ENCODE measurements around the gene ACAA1. TPM values are rescaled to one million over a fixed set of nuclear protein-coding genes. Genes with fewer than 3 reads are reported as not detected.

ACAA1 gene
- total RNA-seq, 1 experiment from 2014 or later = 44.5 TPM

DNA sequence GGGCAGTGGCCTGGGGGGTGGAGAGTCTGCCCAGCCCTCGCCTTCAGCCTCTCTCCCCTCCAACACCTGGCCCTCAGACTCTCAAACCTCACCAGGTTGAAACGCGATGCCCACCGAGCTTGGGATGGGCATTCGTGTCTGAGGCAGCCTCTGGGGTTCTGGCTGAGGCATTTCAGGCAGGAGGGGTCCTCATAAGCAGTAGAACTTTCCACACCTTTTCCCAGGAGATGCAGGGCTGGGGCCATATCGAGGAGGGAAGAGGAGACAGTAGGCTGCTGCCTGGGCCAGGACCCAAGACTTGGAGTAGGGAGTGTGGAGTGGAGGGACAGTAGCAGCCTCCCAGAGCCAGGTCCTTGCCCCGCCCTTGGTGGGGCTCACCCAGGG is 24.6 kb downstream of the ACAA1 start:
- no peak for DNase-seq (ENCODE audit: low read depth)
- in situ Hi-C loops (cut with HindIII; ENCODE audit: low pct_unique_long_range_greater_than_20kb, low sequenced_read_pairs) = no loop called here

DNA sequence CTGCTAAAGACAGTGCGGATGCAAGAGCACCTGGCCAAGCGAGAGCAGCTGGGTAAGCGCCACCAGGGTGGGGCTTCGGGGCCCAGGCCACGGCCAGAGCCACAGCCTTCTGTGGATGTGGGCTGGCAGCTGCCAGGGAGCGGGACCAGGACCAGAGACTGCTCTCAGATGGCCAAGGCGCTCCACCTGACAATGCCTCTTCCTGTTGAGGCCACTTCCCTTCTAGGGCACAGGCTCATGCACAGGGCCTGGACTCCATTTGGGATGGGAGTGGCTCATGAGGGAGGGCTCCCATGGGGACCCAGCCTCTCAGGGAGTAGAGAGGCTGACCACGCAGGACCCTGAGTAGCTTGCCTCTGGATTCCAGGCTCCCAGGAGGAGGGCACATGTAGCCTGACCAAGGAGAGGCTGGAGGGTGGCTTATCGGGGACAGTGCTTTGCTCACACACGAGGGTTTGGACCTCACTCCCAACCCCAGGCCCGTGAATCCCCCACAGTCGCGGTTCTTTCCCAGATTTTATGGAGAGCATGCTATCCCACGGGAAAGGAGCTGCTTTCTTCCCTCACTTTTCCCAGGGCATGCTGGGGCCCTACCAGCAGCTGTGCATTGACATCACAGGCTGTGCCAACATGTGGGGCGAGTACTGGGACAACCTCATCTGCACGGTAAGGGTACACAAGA is 25.1 kb downstream of the ACAA1 start:
- in situ Hi-C loops (cut with HindIII; ENCODE audit: low pct_unique_long_range_greater_than_20kb, low sequenced_read_pairs) = no loop called here
- no peak for DNase-seq (ENCODE audit: low read depth)

DNA sequence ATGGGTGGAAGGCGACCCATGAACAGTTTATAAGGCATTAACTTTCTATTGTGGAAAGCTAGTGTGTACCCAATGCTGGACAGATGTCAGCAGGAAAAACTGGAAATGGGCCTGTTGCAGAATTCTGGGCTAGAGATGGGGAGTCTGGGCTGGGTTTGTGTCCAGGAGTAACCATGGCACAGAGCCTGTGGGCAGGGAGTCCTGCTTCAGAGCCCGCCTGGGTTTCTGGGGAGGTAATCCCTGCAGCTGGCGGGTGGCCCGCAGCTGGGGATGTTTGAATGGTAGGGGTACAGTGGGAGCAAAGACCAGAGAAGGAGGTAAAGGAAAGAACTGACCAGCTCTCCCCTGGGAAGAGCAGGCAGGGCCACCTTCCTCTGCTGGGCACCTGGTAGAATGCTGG is 25.7 kb downstream of the ACAA1 start:
- no peak for DNase-seq (ENCODE audit: low read depth)
- in situ Hi-C loops (cut with HindIII; ENCODE audit: low pct_unique_long_range_greater_than_20kb, low sequenced_read_pairs) = no loop called here

DNA sequence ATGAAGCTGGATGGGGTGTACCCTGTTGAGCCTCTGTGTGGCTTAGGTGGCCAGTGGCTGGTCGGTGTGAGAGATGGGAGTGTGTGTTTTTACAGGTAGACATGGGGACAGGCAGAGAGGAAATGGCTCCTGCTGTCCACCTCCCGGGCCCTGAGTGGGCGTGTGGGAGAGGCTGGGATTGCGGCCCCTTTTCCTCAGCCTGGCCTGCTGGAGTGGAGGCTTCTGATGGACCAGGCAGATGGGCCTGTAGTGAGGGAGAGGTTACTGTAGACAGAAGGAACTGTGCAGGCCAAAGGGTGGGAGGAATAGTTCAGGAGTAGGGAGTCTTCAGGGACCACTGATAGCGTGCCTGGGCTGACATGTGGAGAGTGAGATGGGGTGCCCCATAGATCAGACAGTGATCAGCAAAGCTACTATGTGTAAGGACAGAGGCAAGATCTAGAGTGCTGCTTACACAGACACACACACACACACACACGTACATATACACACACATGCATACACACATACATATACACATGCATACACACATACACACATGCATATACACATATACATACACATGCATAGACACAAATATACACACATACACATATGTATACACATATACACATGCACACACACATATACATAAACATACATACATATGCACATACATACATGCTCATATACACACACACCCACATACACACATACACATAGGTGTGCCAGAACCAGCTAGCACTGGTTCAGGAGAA is 26.4 kb downstream of the ACAA1 start:
- in situ Hi-C loops (cut with HindIII; ENCODE audit: low pct_unique_long_range_greater_than_20kb, low sequenced_read_pairs) = no loop called here
- no peak for DNase-seq (ENCODE audit: low read depth)

DNA sequence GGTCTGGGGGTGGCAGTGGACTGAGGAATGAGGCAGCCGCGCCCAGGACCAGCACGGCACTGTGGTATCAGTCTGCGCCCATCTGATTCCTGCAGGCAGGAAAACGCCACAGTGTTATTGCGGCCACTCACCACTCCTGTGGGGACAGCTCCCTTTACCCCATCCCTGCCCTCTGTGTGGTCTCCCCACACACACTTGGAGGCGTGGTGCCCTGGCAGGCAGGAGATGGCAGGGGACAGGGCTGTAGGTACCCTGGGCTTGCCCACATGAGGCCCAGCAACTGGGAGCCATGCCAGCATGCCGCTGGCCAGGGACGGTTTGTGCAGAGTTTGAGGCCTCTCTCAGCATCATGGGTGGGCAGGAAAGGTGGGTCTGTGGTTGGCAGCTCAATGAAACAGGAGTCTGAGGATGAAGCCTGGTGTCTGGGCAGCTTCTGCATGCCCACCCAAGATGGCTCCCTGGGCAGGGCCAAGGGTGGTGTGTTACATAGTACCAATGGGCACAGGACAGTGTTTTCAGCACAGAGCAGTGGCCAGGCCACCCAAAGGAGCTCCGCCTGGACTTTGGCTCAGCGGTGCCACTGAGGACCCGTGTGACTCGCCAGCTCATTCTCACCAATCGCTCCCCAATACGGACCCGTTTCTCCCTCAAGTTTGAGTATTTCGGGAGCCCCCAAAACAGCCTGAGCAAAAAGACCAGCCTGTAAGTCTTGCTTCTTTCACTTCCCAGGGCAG is 27.2 kb downstream of the ACAA1 start:
- DNase-seq (ENCODE audit: low read depth) = no peak
- in situ Hi-C loops (cut with HindIII; ENCODE audit: low pct_unique_long_range_greater_than_20kb, low sequenced_read_pairs) = no loop called here

DNA sequence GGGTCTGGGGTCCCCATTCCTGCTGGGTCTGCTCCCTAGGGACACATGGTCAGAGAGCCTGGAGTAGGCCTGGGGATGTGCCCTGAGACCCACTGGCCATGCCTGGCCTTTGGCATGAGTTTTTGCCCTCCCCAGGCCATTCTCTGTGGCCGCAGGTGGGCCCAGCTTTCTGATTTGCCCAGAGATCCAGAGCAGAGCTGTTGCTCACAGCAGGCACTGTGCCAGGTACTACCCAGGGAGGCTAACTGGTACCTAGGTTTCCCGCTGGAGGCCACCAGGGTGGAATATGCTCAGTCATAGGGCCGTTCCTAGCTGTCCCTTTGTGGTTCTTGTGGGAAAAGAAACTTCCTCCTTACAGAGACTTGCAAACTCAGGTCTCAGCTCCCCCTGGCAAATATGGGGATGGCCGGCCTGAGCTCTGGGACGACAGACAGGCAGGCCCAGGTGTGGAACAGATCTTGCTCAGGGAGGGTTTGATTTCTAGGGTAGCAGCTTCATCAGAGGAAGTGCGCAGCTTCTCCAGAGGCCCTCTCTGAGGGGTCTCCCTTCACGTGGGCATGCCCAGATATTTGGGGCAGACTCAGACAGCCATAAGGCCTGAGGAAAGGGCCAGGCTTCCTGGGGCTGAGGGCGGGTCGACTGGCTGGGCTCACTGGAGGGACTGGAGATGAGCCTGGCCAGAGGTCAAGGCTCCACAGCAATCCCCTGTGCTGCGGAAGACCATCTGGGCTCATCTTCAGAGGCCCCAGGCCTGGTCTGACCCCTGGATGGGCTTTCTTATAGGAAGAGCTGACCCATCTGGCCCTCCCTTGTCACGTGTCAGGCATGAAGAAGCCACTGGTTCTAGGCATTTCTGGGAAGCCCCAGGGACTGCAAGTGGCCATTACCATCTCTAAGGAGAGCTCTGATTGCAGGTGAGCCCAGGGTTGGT is 28.0 kb downstream of the ACAA1 start:
- in situ Hi-C loops (cut with HindIII; ENCODE audit: low pct_unique_long_range_greater_than_20kb, low sequenced_read_pairs) = no loop called here
- DNase-seq (ENCODE audit: low read depth) = no peak

DNA sequence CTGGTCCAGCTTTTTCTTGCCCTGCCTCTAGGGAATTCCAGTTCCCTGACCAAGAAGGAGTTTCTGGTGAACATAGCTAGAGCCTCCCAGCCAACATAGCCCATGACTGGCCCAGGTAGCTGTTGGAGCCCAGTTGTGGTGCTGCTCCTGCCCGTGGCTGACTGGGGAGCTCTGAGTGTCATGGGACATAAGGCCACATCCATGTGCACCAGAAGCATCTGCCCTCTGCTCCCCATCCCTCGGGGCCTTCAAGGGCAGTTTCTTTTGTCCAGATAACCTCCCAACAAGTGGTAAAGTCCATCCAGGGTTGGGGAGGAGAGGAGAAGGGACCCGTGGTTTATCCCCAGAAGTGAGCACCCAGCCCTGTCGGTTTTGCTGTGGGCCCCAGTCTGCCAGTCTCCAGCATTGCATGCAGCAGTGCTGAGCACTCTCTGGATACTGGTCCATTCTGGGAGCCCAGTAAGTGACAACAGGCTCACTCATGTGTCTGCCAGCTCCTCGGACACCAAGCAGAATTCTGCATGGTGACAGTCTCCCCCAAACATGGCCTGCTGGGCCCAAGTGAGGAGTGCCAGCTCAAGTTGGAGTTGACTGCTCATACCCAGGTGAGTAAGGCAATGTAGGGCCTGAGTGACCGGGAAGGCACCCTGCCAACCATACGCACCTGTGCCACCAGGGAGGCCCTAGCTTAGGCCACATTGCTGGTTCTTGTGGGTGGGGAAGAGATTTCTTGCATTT is 28.8 kb downstream of the ACAA1 start:
- in situ Hi-C loops (cut with HindIII; ENCODE audit: low pct_unique_long_range_greater_than_20kb, low sequenced_read_pairs) = no loop called here
- no peak for DNase-seq (ENCODE audit: low read depth)

DNA sequence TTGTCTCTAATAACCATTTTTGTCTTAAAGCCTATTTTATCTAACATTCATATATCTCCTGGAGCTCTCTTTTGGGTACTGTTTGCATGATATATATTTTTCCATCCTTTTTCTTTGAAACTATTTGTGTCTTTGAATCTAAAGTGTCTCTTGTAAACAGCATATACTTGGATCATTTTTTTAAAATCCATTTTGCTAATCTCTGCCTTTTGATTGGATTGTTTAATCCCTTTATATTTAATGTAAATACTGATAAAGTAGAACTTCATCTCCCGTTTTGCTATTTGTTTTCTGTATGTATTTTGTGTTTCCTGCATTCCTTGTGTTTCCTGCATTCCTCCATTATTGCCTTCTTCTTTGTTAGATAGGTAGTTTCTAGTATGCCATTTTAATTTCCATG is 31.4 kb downstream of the ACAA1 start:
- in situ Hi-C loops (cut with HindIII; ENCODE audit: low pct_unique_long_range_greater_than_20kb, low sequenced_read_pairs) = no loop called here
- DNase-seq (ENCODE audit: low read depth) = no peak

DNA sequence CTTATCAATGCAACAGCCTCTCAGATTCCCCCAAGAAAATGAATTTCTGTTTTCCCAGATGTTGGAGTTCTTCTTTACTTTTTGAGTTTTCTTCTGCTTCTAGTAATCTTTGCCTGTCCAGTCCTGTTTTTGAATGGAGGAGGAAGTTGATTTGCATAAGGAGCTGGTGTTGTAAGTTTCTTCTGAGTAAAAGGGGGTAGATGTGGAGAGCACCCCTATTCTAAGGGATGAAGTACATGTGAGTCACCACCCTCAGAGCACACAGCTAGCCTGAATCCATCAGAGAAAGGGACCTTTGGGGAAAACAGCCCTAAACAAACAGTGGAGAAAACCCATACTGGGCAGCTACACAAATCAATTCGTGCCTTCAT is 34.5 kb downstream of the ACAA1 start:
- in situ Hi-C loops (cut with HindIII; ENCODE audit: low pct_unique_long_range_greater_than_20kb, low sequenced_read_pairs) = no loop called here
- DNase-seq (ENCODE audit: low read depth) = no peak

DNA sequence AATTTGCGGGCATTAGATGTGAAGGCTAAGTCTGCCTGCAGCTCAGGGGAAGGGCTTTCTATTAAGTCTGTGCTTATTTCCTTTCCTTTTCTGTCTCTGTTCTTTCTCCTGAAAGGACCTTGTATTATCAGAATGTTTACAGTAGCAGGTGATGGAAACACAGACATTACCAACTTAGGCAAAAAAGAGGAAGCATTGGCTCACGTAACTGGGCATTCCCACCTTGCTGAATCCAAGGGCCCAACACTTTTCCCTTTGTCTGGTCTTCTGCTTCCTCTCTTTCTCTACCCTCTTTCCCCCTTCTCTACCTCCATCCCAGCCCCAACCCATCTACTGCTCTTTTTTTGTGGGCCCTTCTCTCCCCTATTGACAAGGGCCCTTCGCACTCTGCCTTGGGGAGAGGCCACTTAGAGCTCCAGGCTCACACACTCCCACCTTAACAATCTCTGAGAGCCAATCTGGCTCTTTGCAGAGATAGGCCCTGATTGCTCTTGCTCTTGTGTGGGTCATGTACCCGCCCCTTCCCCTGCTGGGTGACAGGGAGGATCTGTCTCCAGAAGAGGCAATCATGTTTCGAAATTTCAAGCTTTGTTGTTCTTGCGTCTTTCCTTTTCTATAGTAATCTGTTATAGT is 35.0 kb downstream of the ACAA1 start:
- no peak for DNase-seq (ENCODE audit: low read depth)
- in situ Hi-C loops (cut with HindIII; ENCODE audit: low pct_unique_long_range_greater_than_20kb, low sequenced_read_pairs) = no loop called here

DNA sequence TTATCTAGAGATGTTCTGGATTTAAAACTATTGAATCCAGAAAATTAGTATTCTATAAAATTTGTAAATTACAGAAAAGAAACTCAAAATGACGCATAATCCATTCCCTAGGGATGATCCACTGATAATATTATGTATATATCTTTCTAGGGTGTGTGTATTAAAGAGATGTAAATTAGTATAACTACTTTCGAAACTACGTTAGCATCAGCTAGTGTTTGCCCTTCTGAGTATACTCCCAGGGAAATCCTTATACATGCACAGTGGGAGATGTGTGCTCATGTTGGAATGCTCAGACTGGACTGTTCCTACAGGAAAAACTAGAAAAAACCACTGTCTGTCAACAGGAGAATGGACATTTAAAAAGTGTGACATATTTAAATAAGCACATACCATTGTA is 36.4 kb downstream of the ACAA1 start:
- in situ Hi-C loops (cut with HindIII; ENCODE audit: low pct_unique_long_range_greater_than_20kb, low sequenced_read_pairs) = no loop called here
- DNase-seq (ENCODE audit: low read depth) = no peak

DNA sequence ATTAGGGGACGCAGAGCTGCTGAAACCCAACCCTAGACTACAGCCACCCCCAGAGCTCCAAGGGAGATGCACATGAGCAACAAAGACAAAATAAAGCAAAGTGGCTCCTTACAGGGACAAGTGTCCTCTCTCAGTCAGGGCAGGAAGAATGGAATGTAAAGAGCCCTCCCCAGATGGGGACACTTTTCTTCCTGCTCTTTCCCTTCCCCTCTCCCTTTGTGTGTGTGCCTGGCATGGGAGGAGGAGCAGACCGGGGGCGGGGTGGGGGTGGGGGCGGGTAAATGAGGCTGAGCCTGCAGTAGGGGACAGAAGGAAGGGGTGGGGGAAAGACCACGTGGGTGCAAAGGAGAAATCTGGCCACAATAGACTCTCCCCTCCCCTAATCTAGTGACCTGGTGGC is 37.4 kb downstream of the ACAA1 start:
- no peak for DNase-seq (ENCODE audit: low read depth)
- in situ Hi-C loops (cut with HindIII; ENCODE audit: low pct_unique_long_range_greater_than_20kb, low sequenced_read_pairs) = no loop called here

DNA sequence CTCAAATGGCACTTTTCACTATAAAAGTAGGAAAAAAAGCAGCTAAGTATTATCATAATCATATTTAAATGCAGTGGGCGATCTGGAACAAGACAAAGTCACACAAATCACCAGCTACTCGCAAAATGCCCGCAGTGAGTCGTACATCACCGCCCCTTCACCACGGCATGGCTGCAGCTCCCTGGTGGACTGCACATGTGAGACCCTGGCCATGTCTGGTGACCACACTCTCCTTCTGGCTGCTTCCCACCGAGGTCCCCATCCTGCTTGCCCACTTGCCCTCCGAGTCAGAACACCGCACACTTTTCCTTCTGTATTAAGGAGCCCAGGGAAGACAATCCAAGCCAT is 38.6 kb downstream of the ACAA1 start:
- no peak for DNase-seq (ENCODE audit: low read depth)
- in situ Hi-C loops (cut with HindIII; ENCODE audit: low pct_unique_long_range_greater_than_20kb, low sequenced_read_pairs) = no loop called here

DNA sequence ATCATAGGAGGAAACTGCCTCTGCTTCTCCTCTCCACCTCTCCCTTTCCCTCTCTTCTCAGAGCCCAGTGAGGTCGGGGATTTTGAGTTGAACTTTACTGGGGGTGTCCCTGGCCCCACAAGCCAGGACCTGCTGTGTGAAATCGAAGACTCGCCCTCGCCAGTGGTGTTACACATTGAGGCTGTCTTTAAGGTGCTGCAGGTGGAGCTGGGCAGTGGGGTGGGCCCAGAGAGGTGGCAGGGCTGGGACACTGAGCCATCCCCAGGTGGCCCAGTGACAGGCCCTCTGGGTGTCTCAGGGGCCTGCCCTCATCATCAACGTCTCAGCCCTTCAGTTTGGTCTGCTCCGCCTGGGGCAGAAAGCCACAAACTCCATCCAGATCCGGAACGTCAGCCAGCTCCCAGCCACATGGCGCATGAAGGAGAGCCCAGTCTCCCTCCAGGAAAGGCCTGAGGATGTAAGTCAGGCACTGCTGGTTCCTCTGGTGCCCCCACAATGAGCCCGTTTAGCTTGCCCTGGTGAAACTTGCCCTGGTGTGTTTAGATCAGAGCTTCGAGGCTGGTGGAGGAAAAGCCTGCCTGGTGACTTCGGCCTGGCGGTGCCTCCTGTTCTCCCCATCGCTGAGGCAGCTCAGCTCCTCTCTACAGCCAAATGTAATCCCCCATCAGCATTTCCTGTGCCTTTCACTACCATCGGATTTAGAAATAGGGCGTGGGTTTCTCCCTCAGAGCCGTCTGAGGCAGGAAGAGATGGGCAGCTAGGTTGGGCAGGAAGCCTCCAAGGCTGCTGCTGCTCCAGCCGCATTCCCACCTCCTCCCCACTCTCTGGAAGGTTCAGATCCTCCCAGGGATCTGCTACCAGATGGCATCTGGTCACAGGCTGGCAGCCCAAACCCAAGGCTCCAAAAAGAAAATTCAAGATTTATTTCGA is 39.2 kb downstream of the ACAA1 start:
- in situ Hi-C loops (cut with HindIII; ENCODE audit: low pct_unique_long_range_greater_than_20kb, low sequenced_read_pairs) = no loop called here
- DNase-seq (ENCODE audit: low read depth) = no peak

DNA sequence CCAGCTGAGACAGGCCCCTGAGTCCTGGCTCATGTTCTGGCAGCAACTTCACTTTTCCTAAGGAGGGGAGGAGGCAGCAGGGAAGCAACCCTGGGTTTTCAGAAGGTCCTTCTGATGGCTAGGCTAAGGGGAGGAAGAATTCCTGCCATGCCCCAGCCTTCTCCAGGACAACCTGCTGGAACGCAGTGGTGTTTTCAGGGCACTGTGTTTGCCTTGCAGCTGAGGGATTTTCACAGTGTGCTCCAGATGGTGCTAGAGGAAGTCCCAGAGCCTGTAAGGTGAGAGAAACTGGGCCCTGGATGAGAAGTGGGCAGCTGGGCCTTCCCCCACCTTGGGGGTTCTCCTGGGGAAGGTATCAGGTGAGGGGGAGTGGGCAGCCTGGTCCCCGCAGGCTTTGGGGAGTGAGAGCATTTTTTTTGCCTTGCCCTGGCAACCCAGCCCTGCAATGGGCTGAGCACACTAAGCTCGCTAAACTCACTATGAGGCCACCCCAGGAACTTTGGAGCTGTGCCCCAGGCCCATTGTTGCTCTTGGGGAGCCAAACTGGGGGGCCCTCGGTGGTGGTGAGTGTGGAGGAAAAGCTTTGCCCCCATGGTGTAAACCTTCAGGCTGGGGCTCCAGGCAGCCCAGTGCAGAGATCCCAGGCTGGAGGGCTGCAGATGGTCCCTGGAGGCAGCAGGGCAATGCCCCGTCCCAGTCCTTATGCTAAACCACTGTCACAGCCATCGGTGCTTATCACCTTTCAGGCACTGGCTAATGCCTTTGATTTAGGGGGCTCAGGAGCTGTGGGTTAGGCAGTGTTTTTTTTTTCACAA is 41.1 kb downstream of the ACAA1 start:
- in situ Hi-C loops (cut with HindIII; ENCODE audit: low pct_unique_long_range_greater_than_20kb, low sequenced_read_pairs) = no loop called here
- no peak for DNase-seq (ENCODE audit: low read depth)

DNA sequence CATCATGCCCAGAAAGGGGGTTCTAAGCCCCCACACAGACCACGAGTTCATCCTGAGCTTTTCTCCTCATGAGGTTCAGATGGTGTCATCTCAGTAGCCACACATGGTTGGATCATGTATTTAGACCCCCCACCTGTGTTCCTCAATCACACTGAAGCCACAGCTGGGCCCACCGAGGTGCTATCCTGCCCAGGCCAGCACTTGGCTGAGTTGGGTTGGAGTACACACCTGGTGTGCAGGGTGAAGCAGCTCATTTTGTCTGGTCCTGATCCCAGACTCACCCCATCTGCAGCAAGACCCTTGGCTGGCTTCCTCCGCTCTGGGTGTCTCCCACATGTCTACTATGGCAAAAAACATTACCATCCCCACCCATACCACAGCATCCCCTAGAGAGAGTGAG is 41.9 kb downstream of the ACAA1 start:
- in situ Hi-C loops (cut with HindIII; ENCODE audit: low pct_unique_long_range_greater_than_20kb, low sequenced_read_pairs) = no loop called here
- no peak for DNase-seq (ENCODE audit: low read depth)

Measured in Caki2 (cell line).